PC-9 (cell line): ENCODE results near the gene DNAJC17.

ENCODE experiments used
- CTCF ChIP-seq: fragments of 200-600 bp; sonication (generic); conservative IDR thresholded peaks from 2 replicates; pipeline ENCODE4 v1.6.1; 2017; ENCODE audit warnings: mixed run types, antibody characterized with exemption, mild to moderate bottlenecking, moderate library complexity
- EZH2 ChIP-seq: fragments of 200-600 bp; sonication (generic); IDR thresholded peaks from 2 replicates; pipeline ENCODE4 v1.8.0; 2017; ENCODE audit warnings: antibody characterized with exemption, low read depth

GRCh38 chr15:40766906-40767837 is 40.1 kb downstream of the DNAJC17 start:
- TF ChIP-seq CTCF: no peak
- TF ChIP-seq EZH2: no peak
